Endothelial cell of umbilical vein (primary cell): ENCODE results near the gene CYP2C19. TPM values are rescaled to one million over a fixed set of nuclear protein-coding genes. Genes with fewer than 3 reads are reported as not detected.

Experiments
- polyA plus RNA-seq, 4 experiments: library from polyadenylated mRNA; depleted of rRNA in 3 of 4; stranded (reverse) in 3 of 4; unstranded in 1 of 4; fragments of >200 nt; gene quantifications; 2 replicates each; pipeline versions ENCODE4 v1.2.1 to v1.2.3, GENCODE V29; 2011 to 2012; ENCODE audit warnings: missing spikeins in 1 of 4
- total RNA-seq: library from RNA; stranded (reverse); gene quantifications from 2 replicates; pipeline ENCODE4 v1.2.3, GENCODE V29; 2021

CYP2C19 gene
- total and polyA plus RNA-seq, 2 donors (not counting 3 experiments of a cell fraction or from before 2014, with no cell fraction given): not detected

Other genes starting within 250 kb of the CYP2C19 start
- gene HELLS, start 216.9 kb upstream of the CYP2C19 start, total RNA-seq: 72.6 and 85.5 TPM in 2 replicates
- gene HELLS, start 216.9 kb upstream of the CYP2C19 start, polyA plus RNA-seq: 17.4 and 24.7 TPM in 2 replicates
- not detected in 2 replicates for gene CYP2C18, start 79.0 kb upstream of the CYP2C19 start, total RNA-seq
- not detected in 2 replicates for gene CYP2C18, start 79.0 kb upstream of the CYP2C19 start, polyA plus RNA-seq
- gene CYP2C9, start 176.0 kb downstream of the CYP2C19 start, total RNA-seq: not detected in 2 replicates
- gene CYP2C9, start 176.0 kb downstream of the CYP2C19 start, polyA plus RNA-seq: not detected in 2 replicates